B cell (primary cell): Measurements from ENCODE around the gene RAP1A.

Experiments used
- CTCF ChIP-seq: fragments of 200-600 bp; IDR thresholded peaks from one replicate; pipeline ENCODE4 v1.8.0; 2022; ENCODE audit warnings: antibody characterized with exemption, mild to moderate bottlenecking
- EZH2 ChIP-seq: IDR thresholded peaks from 2 replicates; pipeline ENCODE4 v1.6.1; 2012; ENCODE audit warnings: borderline replicate concordance, low read depth, mild to moderate bottlenecking, moderate library complexity, low read length; ENCODE audit not compliant: insufficient read depth, poor library complexity, severe bottlenecking

DNA sequence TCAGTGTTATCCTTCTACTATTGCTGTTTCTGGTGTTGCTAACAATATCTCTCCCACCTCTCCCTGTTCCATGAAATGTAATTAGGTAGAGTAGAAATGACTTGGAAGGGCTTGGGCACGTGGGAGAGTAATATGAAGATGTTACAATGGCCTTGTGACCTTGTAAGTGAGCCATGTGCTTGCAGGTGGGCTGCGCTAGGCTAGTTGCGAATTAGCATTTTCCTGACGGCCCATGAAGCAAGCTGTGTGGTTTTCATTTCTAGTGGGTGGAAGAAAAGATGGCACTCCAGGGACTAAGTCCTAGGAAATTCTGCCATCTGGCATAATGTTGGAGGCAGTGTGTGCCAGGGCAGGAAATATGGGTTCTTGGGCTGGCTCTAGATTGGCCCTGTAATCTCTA is 128.4 kb downstream of the RAP1A start:
- TF ChIP-seq EZH2 = no peak
- TF ChIP-seq CTCF = no peak
